Ecto neural progenitor cell (in vitro differentiated cells): Measurements from ENCODE around the gene HSPA6.
"Not testable (repeated sequence)": the region's sequence is repeated elsewhere in the genome, so short reads cannot be mapped to it uniquely, and the experiment has no call there.

Source experiments
- DNase-seq: peaks from one replicate; pipeline ENCODE4 v3.0.0-alpha.2; 2018; ENCODE audit warnings: low spot score

The HSPA6 gene

DNA sequence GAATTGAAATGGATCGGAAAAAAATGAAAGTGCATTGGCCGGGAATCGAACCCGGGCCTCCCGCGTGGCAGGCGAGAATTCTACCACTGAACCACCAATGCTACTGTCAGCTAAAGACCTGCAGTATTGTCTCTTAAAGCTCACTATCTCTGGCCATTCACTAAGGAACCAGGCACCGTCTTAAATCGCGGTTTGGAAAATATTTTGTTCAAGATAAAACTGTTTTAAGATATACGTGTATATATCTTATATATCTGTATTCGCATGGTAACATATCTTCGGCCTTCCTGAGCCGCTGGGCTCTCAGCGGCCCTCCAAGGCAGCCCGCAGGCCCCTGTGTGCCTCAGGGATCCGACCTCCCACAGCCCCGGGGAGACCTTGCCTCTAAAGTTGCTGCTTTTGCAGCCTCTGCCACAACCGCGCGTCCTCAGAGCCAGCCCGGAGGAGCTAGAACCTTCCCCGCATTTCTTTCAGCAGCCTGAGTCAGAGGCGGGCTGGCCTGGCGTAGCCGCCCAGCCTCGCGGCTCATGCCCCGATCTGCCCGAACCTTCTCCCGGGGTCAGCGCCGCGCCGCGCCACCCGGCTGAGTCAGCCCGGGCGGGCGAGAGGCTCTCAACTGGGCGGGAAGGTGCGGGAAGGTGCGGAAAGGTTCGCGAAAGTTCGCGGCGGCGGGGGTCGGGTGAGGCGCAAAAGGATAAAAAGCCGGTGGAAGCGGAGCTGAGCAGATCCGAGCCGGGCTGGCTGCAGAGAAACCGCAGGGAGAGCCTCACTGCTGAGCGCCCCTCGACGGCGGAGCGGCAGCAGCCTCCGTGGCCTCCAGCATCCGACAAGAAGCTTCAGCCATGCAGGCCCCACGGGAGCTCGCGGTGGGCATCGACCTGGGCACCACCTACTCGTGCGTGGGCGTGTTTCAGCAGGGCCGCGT lies at the start of gene HSPA6:
Gene HSPA6, plus strand, starts transcription at position 724 of the 925 bp plus-strand sequence. Its CDS starts 119 bp downstream, at position 843.
- peak; percentile 79 for DNase-seq

DNA sequence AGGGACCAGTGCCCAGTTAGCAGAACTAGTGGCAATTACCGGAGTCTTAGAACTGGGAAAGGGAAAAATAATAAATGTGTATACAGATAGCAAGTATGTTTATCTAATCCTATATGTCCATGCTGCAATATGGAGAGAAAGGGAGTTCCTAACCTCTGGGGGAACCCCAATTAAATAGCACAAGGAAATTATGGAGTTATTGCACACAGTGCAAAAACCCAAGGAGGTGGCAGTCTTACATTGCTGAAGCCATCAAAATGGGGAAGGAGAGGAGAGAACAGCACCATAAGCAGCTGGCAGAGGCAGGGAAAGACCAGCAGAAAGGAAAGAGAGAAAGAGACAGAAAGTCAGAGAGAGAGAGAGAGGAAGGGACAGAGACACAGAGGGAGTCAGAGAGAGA lies 46.6 kb upstream of the HSPA6 start:
- DNase-seq, result not testable (repeated sequence)

DNA sequence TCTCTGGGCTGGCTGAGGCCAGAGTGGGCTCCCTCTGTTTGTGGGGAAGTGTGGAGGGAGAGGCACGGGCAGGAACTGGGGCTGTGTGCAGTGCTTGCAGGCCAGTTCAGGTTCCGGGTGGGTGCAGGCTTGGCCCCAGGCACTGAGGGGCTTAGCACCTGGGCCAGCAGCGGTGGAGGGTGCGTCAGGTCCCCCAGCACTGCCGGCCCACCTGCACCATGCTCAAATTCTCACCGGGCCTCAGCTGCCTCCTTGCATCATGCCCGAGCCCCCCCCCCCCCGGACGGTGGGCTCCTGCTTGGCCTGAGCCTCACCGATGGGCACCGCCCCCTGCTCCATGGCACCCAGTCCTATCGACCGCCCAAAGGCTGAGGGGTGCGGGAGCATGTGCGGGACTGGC lies 45.4 kb upstream of the HSPA6 start:
- no peak for DNase-seq

DNA sequence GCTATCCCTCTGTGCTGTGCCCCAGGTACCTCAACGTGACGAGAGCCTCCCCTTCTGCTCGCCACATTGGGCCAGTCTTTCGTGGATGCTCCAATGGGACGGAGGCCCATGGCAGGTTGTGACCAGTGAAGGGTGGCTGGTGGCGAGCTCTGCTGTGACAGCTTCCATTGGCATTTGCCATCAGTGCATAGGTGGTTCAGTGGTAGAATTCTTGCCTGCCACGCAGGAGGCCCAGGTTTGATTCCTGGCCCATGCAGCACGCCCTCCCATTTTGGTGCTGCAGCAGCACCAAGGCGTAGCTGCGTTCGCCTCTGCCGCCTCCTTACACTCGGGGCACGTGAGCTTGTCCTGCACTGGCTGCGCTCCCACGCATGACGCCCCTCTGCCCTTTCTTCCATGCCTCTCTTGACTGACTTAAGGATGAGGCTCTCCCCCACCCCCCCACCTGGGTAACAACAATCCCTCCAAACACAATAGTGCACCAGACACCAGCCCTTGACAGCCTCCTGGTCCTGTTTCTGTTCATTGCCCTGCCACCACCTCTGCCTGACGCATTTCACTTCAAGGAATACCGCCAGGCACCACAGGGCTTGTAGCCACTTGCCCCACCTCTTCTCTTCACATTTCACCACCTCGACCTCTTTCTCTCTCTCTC lies 43.8 kb upstream of the HSPA6 start:
- DNase-seq, result no peak

- DNase-seq, result no peak
Measured at GRCh38 chr1:161481624-161482392, 42.5 kb upstream of the HSPA6 start.

DNA sequence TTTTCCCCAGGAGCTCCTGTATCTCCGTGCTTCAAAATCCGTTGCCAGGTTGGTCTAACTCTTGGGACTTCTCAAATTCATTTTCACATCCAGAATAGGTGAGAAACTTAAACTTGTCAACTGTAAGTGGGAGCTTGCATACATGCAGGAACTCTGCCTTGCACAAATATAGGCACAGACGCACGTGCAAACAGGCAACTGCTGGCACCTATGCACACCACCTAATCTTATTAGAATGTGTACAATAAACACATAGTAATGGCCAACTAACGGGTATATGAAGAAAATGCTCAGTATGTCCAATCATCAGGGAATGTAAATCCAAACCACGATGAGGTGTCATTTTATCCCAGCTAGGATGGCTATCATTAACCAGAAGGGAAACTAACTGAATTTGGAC lies 41.7 kb upstream of the HSPA6 start:
- no peak for DNase-seq

DNA sequence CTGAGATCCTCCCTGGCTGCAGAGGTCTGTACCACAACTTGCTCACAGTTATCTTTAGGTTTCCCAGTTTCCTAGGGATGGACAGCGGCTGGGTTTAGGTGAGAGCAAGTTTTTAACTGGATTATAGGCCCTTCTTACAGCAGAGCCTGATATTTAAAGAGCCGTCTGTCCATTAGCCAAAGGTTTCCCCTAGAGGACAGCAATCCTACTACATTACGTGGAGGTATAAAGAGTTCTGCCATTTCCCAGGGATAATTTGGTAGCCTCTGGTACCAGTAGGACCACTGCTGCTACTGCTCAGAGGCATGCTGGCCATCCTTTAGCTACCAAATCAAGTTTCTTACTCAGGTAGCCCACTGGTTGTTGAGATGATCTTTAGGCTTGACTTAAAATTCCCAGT lies 41.0 kb upstream of the HSPA6 start:
- DNase-seq, result no peak

DNA sequence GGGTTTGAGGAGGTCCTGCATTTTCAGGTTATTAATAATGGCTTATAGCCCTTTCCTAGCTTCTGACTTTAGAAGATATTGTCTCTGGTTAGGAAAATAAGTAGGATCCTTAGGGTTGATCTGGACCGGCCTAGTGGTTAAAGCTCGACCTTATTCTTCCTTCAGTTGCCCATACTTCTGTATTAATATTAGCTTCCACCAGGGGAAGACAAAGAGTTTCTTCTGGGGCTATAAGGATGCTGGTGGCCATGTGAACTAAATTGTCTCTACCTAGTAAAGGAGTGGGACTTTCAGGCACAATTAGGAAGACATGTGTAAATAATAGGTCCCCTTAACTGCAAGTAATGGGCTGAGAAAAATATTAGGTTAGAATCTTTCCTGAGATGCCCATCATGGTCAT lies 39.7 kb upstream of the HSPA6 start:
- DNase-seq, result no peak

- DNase-seq, result no peak
Measured at GRCh38 chr1:161486806-161487741, 37.3 kb upstream of the HSPA6 start.

GRCh38 chr1:161491472-161491871 lies 32.9 kb upstream of the HSPA6 start:
- no peak for DNase-seq

DNA sequence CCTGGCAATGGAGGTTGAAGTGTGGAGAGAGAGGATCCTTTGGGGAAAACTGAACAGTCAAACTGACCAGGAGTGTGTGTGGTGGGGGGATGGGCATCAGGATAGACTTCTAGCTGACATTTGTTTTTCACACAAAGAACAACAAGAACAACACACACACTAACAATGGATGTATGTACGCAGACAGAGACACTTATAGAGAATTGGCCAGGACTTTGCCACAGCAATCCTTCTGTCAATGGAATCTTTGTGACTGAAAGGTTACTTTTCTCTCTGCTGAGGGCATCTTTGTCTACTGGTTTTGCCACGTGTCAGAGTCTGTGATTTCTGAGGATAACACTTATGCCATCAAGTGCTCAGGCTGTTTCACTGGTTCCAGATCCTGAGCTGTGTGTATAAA lies 31.5 kb upstream of the HSPA6 start:
- DNase-seq, result no peak

GRCh38 chr1:161494091-161494735 lies 30.1 kb upstream of the HSPA6 start:
- no peak for DNase-seq

GRCh38 chr1:161495490-161495889 lies 28.9 kb upstream of the HSPA6 start:
- DNase-seq, result no peak

DNA sequence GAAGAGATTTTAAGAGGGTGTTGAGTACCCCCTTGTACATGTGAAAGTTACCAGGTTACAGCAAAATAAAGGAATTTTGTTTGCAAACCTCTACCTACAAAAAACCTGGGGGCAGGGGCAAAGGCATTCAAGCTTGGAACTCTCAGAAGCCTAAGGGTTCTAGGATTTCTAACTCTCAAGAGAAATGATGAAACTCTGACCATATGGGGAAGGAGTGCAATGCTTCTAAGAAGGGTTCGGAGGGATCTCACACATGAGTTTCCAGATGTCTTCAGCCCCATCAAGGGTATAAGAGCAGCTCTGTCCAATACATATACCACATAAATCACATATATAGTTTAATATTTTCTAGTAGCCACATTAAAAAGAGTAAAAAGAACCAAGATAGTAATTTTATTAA lies 26.4 kb upstream of the HSPA6 start:
- DNase-seq, result no peak

- no peak for DNase-seq
Measured at GRCh38 chr1:161498646-161499045, 25.7 kb upstream of the HSPA6 start.

- DNase-seq, result no peak
Measured at GRCh38 chr1:161499099-161500039, 25.0 kb upstream of the HSPA6 start.

GRCh38 chr1:161501234-161501633 lies 23.1 kb upstream of the HSPA6 start:
- DNase-seq, result no peak

DNA sequence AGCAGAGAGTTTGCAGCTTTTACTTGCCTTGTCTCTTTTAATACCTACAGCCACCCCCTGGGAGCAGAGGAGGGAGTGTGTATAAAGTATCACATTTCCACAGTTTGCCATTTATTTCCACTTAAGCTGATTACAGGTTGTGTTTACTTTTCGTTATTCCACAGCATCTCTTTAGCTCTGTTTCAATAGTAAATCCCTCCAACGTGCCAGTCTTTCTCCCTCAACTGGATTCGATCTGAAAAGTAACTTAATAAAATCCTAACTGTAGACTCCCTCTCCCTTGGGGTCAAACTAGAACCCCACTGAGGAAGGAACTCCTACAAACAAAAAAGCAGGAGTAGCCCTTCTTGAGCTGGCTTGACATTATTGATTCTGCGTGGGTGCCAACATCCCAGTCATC lies 22.2 kb upstream of the HSPA6 start:
- no peak for DNase-seq

GRCh38 chr1:161502641-161503393 lies 21.5 kb upstream of the HSPA6 start:
- DNase-seq, result no peak
